Upper lobe of left lung (tissue), 6 donors: ENCODE measurements around the gene GPR27. TPM values are rescaled to one million over a fixed set of nuclear protein-coding genes. Genes with fewer than 3 reads are reported as not detected.

ENCODE experiments used
- ATAC-seq, 2 donors: fragments of 200-7000 bp; cut with Tn5 transposase; one replicate each; pipeline ENCODE4 v1.9.1; 2022; ENCODE audit warnings: mild to moderate bottlenecking in 2 of 2, moderate library complexity in 2 of 2; ENCODE audit not compliant: low FRiP score in 2 of 2
- DNase-seq, 2 donors: peaks; one replicate each; pipeline ENCODE4 v3.0.0-alpha.2; 2019 to 2020
- H3K27ac ChIP-seq, 4 donors: fragments of 200-600 bp; sonication (generic); one replicate each; pipeline ENCODE4 v1.5.1; 2016 to 2019
- H3K27me3 ChIP-seq, 4 donors: fragments of 200-600 bp; sonication (generic); one replicate each; pipeline ENCODE4 v1.5.1; 2017 to 2019
- H3K36me3 ChIP-seq, 4 donors: fragments of 200-600 bp; sonication (generic); one replicate each; pipeline ENCODE4 v1.5.1; 2016 to 2019
- H3K4me1 ChIP-seq, 4 donors: fragments of 200-600 bp; sonication (generic); one replicate each; pipeline ENCODE4 v1.5.1; 2018 to 2019
- H3K4me3 ChIP-seq, 4 donors: fragments of 200-600 bp; sonication (generic); one replicate each; pipeline ENCODE4 v1.5.1; 2017 to 2019; ENCODE audit warnings: mild to moderate bottlenecking in 2 of 4, moderate library complexity in 1 of 4
- H3K9me3 ChIP-seq, 4 donors: fragments of 200-600 bp; sonication (generic); one replicate each; pipeline ENCODE4 v1.5.1; 2018 to 2019
- EP300 ChIP-seq, 4 donors: sonication (generic); formaldehyde crosslinking; IDR thresholded peaks; one replicate each; pipeline ENCODE4 v1.5.1; 2017; ENCODE audit warnings: antibody characterized with exemption in 4 of 4, control low read depth in 2 of 4
- POLR2A ChIP-seq, 4 donors: fragments of 450-650 bp; IDR thresholded peaks; one replicate each; pipeline ENCODE4 v1.5.1; 2016 to 2017; ENCODE audit warnings: antibody characterized with exemption in 4 of 4, mild to moderate bottlenecking in 2 of 4
- POLR2AphosphoS5 ChIP-seq, 2 donors: sonication (generic); formaldehyde crosslinking; IDR thresholded peaks; one replicate each; pipeline ENCODE4 v1.5.1; 2017; ENCODE audit warnings: antibody characterized with exemption in 2 of 2
- WGBS, 2 donors: methylation state at CpG; one replicate each; pipeline ENCODE4 v1.1.5; 2017 to 2018; 5-methylcytosine and 5-hydroxymethylcytosine counted together
- total RNA-seq, 6 donors: library from RNA; depleted of rRNA in 4 of 6; stranded (reverse); fragments of >200 nt in 4 of 6; gene quantifications; one replicate each; pipeline versions ENCODE4 v1.1.0 to v1.2.1, GENCODE V29; 2016 to 2021
- TF ChIP-seq, protein P1 (sequence below), 6 experiments: fragments of 450-650 bp in 4 of 6; fragments of 200-600 bp in 2 of 6; sonication (generic) in 2 of 6; IDR thresholded peaks; one replicate each; pipeline ENCODE4 v1.5.1; 2016 to 2019; ENCODE audit warnings: antibody characterized with exemption in 6 of 6
- donor health status: DM: no; HTN: no; CAD: no; lungs with moderate emphysema.
- donor health status: DM: no; HTN: yes; CAD: no; lungs with severe emphysema.

The GPR27 gene
- total RNA-seq, 6 donors from 2014 or later, result 0.39 to 4.4 (median 1.3) TPM; not detected in 1

DNA sequence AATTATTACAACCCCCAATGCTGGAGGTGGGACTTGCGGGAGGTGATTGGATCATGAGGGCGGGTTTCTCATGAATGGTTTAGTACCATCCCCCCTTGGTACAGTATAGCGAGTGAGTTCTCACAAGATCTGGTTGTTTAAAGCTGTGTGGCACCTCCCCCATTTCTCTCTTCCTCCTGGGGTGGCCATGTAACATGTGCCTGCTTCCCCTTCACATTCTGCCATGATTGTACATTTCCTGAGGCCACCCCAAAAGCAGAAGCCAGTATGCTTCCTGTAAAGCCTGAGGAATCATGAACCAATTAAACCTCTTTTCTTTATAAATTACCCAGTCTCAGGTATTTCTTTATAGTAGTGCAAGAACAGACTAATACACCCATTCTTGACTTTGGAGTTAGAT, 51.5 kb downstream of the GPR27 start:
- WGBS, 2 donors, result 79 to 80% methylated on average over 2 to 3 of the region's 3 CpGs
- no peaks in the 10 kb centered on the region for H3K9me3 ChIP-seq
- peak in 1 of 2 donors; percentile 50 for DNase-seq
- H3K27ac ChIP-seq, result peak overlapping the region in 3 of 4 donors; percentile 33 to 57 (median 36)
- TF ChIP-seq POLR2AphosphoS5 (IDR thresholded peaks at IDR 0.05) (no peak), POLR2A (IDR thresholded peaks at IDR 0.05) (no peak), EP300 (IDR thresholded peaks at IDR 0.05) (no peak)
- TF ChIP-seq, protein P1, sequence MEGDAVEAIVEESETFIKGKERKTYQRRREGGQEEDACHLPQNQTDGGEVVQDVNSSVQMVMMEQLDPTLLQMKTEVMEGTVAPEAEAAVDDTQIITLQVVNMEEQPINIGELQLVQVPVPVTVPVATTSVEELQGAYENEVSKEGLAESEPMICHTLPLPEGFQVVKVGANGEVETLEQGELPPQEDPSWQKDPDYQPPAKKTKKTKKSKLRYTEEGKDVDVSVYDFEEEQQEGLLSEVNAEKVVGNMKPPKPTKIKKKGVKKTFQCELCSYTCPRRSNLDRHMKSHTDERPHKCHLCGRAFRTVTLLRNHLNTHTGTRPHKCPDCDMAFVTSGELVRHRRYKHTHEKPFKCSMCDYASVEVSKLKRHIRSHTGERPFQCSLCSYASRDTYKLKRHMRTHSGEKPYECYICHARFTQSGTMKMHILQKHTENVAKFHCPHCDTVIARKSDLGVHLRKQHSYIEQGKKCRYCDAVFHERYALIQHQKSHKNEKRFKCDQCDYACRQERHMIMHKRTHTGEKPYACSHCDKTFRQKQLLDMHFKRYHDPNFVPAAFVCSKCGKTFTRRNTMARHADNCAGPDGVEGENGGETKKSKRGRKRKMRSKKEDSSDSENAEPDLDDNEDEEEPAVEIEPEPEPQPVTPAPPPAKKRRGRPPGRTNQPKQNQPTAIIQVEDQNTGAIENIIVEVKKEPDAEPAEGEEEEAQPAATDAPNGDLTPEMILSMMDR (IDR thresholded peaks at IDR 0.05), result no peak
- no peaks in the 10 kb centered on the region for H3K4me1 ChIP-seq
- no peak overlapping the region for H3K4me3 ChIP-seq
- ATAC-seq, result no peak
- H3K36me3 ChIP-seq, result no peaks in the 10 kb centered on the region
- no peaks in the 10 kb centered on the region for H3K27me3 ChIP-seq

DNA sequence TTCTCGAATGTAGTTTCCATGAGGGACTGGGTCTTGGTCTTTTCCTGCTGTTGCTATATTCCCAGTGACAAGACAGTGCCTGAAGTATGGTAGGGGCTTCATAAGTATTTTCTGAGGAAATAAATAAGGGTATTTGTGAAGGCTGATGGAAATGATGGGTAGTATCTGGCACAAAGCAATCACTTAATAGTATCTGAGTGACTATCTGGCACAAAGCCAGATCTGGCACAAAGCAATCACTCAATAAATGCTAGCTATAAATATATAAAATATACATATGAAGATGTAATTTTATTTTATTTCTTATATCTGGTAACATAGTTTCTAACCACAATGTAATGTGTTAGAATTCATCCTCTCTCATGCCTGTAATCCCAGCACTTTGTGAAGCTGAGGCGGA, 52.0 kb downstream of the GPR27 start:
- no peaks in the 10 kb centered on the region for H3K27me3 ChIP-seq
- no peaks in the 10 kb centered on the region for H3K4me1 ChIP-seq
- ATAC-seq (no peak), DNase-seq (no peak)
- TF ChIP-seq EP300 (IDR thresholded peaks at IDR 0.05) (no peak), POLR2AphosphoS5 (IDR thresholded peaks at IDR 0.05) (no peak), POLR2A (IDR thresholded peaks at IDR 0.05) (no peak)
- TF ChIP-seq, protein P1 (IDR thresholded peaks at IDR 0.05), result no peak
- H3K9me3 ChIP-seq, result no peaks in the 10 kb centered on the region
- no peaks in the 10 kb centered on the region for H3K36me3 ChIP-seq
- H3K4me3 ChIP-seq, result no peak overlapping the region
- WGBS, 2 donors, result 79 to 80% methylated on average over 2 of the region's 2 CpGs
- peak overlapping the region in 3 of 4 donors; percentile 33 to 57 (median 36) for H3K27ac ChIP-seq

Other genes with a start within 250 kb of the GPR27 start
- gene FOXP1, start 170.1 kb upstream of the GPR27 start, total RNA-seq, result 100 to 1,000 TPM; 103 to 248 (median 134) TPM
- gene EIF4E3, start 28.5 kb upstream of the GPR27 start, total RNA-seq, result 10 to 100 TPM in 5 of 6 donors, 1 to 10 TPM in 1; 7.3 to 40.2 (median 21.2) TPM
- 10 to 100 TPM in 1 of 6 donors, 1 to 10 TPM in 4, not detected in 1; 2.3 to 10.7 (median 3.3) TPM for gene PROK2, start 31.3 kb downstream of the GPR27 start, total RNA-seq